ENCODE results near the gene LSM10.

GRCh38 chr1:36384542-36385409, 12.9 kb downstream of the LSM10 start:
- TF ChIP-seq CTCF (conservative IDR thresholded peaks at IDR 0.05; ENCODE audit: low read depth, low read length) (no peak), EZH2 (IDR thresholded peaks at IDR 0.05; ENCODE audit: low read length, unreplicated experiment) (no peak), EZH2phosphoT487 (IDR thresholded peaks at IDR 0.05; ENCODE audit: borderline replicate concordance, low read length) (no peak)

Measured in PC-3 (cell line).